NCI-H69 (cell line): ENCODE measurements around the gene UBA7.
"Not testable (repeated sequence)": the region's sequence is repeated elsewhere in the genome, so short reads cannot be mapped to it uniquely, and the experiment has no call there.

ENCODE experiments used
- DNase-seq: peaks from one replicate; lab custom pipeline; 2025; lab: John Stamatoyannopoulos, UW

The UBA7 gene

DNA sequence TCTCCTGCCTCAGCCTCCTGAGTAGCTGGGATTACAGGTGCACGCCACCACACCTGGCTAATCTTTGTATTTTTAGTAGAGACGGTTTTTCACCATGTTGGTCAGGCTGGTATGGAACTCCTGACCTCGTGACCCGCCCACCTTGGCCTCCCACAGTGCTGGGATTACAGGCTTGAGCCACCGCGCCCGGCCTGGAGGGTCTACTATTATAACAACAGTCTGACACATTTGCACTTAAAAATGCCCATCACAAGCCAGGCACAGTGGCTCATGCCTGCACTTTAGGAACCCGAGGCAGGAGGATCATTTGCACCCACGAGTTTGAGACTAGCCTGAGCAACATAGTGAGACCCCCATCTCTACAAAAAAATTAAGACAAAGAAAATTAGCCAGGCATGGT, 31.5 kb downstream of the UBA7 start:
- DNase-seq, result not testable (repeated sequence)

DNA sequence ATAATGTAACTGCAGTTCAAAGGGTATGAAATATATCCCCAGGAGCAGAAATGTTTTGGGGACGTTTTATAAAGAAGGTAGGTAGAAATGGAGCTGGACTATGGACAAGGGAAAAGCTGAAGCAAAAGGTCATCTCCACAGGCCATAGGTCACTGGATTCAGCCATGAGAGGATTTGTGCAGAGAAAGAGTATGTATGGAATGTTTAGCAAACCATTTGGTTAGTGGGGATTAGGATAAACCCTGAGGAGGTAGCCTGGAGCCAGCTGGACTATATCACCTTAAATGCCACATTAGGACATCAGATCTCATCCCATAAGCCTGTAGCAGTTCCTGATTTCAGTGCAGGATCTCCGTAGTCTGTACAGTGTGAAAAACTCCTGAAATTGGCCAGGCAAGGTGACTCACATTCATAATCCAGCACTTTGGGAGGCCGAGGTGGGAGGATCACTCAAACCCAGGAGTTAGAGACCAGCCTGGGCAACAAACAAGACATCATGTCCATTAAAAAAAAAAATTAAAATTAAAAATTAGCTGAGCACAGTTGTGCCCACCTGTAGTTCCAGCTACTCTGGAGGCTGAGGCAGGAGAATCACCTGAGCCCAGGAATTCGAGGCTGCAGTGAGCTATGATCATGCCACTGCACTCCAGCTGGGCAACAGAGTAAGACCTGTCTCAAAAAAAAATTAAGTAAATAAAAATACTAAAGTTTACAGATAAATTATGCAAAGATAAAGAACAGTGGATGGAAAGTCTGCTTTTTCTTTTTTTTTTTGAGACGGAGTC, 32.1 kb downstream of the UBA7 start:
- no peak for DNase-seq

DNA sequence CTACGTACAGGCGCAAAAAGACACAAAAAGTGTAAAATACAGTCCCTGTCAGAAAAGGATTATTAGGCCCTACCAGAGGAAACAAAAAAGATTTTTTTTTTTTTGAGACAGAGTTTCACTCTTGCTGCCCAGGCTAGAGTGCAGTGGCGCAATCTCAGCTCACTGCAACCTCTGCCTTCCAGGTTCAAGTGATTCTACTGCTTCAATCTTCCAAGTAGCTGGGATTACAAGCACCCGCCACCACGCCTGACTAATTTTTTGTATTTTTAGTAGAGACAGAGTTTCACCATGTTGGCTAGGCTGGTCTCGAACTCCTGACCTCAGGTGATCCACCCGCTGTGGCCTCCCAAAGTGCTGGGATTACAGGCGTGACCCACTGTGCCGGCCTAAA, 32.8 kb downstream of the UBA7 start:
- not testable (repeated sequence) for DNase-seq

DNA sequence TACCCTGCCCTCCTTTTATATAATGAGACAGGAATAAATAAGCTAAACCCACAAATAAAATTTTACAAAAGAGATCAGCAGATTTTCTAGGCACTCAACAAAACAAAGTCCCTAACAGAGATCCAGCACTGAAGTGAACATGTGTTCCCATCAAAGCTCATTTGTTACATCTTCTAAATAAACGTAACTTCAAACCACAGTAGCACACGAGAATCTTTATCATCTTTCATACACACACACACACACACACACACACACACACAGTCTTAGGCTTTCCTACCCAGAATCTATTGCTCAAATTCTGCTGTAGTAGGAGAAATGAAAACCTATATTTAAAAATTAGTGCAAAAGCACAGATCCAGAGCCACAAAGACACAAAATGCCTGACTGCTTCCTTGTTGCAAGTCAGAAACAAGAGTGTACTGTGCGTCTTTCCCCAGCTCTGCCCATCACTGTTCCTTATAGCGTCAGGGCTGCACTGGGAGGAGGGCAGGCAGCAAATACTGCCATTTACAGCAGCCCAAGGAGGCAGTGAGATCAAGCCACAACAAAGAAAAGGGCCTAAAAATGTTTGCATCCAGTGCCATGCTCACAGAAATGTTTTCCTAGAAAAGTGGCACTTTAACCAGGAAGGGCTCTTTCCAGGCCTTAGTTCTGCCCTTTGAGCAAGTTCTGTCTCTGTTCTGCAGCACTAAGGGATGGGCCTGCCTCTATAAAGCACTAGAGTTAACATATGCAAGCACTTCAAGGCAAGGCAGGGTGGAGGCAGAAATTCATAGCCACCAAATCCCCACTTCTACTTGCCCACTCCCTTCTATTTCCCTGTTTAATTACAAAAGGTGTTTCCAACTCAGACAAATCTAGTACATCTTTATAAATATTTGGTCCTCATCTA, 33.4 kb downstream of the UBA7 start:
- no peak for DNase-seq

DNA sequence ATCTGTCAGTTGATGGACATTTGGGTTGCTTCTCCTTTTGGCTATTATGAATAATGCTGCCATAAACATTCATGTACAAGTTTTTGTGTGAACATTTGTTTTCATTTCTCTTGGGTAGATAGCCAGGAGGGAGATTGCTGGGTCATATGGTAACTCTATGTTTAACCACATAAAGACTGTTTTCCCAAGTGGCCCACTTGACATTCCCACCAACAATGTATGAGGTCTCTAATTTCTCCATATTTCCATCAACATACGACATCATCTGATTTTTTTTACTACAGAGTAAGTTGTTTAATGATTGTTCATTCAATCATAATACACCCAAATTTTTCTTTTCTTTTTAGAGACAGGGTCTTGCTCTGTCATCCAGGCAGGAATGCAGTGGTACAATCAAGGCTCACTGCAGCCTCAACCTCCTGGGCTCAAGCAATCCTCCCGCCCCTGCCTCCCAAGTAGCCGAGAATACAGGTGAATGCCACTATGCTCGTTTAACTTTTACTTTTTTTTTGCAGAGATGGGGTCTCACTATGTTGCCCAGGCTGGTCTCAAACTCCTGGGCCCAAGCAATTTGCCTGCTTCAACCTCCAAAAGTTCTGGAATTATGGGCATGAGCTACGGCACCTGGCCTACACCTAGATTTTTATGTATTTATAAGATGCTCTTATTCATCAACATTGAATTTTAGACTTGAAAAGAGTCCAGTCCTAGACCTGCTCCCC, 34.2 kb downstream of the UBA7 start:
- no peak for DNase-seq

DNA sequence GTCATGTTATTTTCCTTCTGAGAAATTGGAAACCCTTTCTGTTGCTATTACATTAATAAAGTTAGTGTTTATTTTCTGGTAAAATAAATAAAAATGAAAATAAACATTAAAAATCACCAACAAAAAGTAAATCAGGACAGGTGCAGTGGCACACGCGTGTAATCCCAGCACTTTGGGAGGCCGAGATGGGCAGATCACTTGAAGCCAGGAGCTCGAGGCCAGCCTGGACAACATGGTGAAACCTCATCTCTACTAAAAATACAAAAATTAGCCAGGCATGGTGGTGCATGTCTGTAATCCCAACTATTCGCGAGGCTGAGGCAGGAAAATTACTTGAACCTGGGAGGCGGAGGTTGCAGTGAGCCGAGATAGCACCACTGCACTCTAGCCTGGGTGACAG, 37.7 kb downstream of the UBA7 start:
- DNase-seq, result not testable (repeated sequence)

DNA sequence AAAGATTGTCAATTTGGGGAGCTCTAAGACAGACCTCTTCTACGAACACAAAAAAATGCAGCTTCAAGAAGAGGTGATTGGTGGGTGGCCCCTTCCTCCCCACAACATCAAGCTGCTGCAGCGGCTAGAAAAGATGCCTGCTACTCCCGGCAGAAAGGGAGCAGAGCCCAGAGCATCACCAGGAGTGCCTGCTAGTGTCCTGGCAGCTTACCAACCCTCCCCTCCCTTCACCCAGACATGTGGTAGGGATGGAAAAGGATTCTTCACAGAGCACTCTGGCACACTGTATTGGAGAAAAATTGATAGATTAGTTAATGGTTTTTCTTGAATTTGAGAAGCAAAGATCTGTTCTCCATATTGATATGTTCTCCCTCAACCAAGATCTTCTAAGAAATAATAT, 38.2 kb downstream of the UBA7 start:
- no peak for DNase-seq

DNA sequence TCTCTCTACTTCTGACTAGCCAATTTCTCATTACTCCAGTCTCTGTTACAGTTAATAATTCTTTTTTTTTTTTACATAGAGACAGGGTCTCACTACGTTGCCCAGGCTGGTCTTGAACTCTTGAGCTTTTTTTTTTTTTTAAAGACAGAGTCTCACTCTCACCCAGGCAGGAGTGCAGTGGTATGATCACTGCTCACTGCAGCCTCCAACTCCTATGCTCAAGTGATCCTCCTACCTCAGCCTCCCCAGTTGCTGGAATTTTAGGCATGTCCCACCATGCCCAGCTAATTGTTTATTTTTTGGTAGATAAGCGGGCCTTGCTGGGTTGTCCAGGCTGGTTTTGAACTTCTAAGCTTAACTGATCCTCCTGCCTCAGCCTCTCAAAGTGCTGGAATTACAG, 41.0 kb downstream of the UBA7 start:
- no peak for DNase-seq

DNA sequence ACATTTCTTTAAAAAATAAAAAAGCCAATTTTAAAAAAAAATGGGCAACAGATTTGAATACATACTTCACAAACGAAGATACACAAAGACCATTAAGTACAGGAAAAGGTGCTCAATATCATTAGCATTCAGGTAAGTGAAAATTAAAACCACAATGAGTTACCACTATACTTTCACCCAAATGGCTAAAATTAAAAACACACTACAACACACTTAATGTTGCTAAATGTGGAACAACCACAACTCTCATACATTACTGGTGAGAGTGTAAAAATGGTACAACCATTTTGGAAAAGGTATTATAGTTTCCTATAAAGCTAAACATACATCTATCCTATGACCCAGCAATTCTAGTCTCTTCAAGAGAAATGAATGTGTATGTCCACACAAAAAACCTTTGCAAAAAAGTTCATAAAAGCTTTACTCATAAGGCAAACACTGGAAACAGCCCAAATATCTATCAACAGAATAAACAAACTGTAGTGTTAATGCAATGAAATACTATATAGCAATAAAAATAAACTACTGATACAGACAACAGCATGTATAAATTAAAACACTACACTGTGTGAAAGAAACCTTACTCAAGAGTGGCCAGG, 42.3 kb downstream of the UBA7 start:
- no peak for DNase-seq

DNA sequence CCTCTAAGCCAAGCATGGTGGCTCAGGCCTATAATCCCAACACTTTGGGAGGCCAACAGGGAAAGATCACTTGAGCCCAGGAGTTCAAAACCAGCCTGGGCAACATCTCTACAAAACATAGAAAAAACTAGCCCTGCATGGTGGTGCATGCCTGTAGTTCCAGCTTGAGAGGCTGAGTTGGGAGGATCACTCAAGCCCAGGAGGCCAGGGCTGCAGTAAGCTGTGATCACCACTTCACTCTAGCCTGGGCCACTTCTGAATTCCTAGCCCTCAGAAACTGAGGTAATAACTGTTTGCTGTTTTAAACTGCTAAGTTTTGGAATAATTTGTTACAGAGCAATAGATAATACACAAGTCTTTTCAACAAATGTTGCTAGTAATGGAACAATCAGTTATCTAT, 43.8 kb downstream of the UBA7 start:
- DNase-seq, result no peak

DNA sequence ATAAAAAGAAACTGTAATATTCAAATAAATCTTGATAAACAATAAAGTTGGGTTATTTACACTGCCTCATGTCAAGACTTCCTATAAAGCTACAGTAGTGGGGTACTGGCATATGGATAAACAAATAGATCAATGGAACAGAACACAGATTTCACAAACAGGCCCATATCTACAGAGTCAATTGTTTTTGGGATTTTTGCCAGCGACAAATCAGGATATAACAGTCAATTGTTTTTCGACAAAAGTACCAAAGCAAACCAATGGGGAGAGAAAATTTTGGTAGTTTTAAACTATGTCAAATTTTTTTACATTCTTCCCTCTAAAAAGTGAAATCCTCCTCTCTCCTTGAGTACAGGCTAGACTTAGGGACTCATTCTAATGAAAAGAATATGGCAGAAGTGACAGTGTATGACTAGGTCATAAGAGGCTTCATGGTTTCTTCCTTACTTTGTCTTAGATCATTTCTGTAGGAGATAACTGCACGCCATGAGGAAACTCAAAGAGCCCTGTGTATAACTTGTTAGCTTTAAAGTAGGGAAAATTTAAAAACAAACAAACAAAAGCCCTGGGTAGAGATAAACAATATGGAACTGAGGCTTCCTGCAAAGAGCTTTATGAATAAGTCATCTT, 44.4 kb downstream of the UBA7 start:
- no peak for DNase-seq

DNA sequence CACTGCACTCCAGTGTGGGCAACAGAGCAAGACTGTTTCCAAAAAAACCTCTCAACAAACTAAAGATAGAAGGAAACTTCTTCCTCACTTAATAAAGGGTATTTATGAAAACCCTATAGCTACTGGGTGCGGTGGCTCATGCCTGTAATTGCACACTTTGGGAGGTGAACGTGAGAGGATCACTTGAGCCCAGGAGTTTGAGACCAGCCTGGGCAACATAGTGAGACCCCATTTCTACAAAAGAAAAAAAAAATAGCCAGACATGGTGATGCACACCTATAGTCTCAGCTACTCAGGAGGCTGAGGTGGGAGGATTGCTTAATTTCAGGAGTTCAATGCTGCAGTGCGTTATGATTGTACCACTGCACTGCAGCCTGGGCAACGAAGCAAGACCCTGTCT, 49.8 kb downstream of the UBA7 start:
- DNase-seq, result no peak

DNA sequence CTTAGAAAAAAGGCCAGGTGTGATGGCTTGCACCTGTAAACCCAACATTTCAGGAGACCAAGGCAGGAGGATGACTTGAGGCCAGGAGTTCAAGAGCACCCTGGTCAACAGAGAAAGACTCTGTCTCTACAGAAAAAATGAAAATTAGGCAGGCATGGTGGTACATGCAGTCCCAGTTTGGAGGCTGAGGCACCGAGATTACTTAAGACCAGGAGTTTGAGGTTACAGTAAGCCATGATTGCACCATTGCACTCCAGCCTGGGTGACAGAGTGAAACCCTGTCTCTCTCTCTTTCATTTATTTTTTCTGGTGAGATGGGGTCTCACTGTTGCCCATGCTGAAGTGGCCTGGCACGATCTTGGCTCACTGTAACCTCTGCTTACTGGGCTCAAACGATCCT, 52.1 kb downstream of the UBA7 start:
- no peak for DNase-seq

DNA sequence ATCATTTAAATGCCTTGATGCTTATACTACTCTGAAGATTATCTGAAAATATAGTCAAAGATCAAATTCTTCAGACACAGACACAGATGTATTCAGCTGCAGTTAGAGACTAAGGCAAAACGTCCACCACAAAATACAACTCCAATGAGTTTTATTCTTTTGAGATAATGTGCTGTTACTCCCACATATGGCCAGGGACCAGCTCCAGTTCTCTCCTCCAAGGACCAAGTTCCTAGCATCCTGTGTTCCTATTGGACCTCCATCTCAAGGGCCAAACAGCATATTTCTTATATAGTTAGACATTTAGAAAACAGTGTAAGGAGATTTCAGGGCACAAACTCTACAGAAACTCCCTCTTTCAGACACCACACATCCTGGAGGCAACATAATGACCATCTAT, 54.5 kb downstream of the UBA7 start:
- DNase-seq, result no peak

DNA sequence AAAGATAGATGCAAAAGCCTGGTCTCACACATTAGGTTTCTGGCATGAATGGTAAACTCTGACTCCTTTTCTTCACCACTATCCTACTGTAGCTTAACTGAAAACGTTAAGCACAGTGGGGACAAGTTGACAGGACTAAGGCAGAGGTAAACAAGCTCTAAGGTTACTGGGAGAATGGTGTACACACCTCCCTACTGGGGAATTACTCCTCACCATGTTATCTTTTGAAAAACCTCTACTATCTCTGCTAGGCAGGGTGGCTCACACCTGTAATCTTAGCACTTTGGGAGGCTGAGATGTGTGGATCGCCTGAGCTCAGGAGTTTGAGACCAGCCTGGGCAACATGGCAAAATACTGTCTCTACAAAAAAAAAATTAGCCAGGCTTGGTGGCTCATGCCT, 56.6 kb downstream of the UBA7 start:
- no peak for DNase-seq

DNA sequence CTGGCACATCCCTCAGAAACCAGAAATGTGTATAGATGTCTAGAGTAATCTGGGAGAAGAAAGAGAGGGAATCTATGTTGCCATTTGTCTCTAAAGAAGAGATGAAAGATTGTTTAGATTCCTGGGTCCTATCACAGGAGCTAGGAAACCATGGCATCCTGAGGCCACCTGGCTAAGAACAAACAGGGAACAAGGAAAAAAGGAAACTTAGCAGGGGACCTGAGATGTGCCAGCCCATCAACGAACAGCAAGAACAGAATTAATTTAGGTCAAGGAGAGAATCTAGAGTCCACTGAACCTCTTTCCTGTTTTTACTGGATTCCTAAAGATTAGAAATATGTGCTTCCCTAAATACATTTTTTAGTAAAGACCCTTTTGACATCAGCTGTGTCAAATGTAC, 57.7 kb downstream of the UBA7 start:
- no peak for DNase-seq
